Activated CD4-positive, alpha-beta T cell treated with anti-CD3 and anti-CD28 coated beads for 24 hours (primary cell): ENCODE measurements around the gene CLDN12.

ENCODE experiments used
- DNase-seq, 2 donors: peaks; one replicate each; pipeline ENCODE4 v3.0.0-alpha.2; 2020; ENCODE audit warnings: low read depth in 2 of 2

Gene CLDN12

DNA sequence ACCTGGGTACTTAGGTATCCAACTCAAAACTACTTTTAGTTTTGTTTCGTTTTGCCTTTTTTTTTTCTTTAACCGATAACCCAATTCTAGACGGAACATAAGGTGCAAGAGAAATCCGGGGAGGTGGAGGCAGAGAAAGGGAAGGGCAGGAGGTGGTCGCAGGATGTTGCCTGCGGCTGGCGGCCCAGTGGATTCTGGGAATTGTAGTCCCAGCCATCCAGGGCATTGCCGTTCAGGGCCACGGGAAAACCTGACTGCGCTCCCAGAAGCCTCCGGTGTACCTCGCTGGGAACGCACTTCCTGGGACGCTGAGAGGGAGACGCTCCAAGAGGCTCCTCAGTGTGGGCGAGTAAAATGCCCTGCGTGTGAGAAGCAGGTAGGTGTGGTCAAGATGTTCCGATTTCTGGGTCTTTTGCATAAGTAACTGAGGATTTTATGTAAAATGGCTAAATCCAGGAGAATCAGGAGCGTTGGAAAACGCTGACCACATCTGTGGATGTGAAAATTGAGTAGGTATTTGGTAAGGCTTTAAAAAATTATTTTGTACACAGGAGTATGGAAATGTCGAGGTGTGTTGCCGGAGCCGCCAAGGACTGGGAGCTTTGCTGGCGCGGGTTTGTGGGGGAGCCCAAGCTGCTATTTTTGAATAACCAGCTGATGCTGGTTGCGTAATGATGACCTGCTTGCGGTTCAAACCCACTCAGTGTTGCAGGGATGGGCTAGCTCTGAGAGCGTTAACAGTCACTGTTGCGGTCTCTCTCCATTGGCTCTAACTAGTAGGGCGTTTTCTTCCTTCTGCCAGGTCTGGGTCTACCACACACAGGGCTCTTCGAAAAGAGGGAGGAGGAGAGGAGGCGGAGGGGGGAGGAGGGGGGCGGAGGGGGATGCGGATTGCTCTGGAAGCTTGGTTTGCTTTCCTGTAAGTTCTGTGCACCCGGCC lies at the start of gene CLDN12:
Gene CLDN12 (plus strand): TSS at position 288 of the 940 bp plus-strand sequence. CDS start 9,216 bp downstream, outside the sequence.
- peak; percentile 39 for DNase-seq

DNA sequence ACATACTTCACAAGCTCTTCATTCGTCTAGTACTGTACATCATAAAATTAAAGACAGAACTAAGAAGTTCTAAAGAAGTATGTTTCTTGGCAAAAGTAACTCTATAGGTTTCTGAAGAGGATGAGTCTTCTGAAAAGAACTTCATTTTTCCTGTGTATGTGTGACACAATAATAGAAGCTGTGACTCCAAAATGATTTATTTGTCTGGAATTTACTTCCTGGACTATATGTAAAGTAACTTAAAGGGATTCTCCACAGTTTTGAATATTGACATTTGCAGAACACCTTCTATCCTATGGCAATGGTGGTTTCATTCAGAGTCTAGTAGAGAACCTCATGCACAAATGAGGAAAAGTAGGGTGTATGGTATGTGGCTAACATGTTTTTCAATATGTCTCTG lies 19.8 kb upstream of the CLDN12 start:
- DNase-seq, result no peak

DNA sequence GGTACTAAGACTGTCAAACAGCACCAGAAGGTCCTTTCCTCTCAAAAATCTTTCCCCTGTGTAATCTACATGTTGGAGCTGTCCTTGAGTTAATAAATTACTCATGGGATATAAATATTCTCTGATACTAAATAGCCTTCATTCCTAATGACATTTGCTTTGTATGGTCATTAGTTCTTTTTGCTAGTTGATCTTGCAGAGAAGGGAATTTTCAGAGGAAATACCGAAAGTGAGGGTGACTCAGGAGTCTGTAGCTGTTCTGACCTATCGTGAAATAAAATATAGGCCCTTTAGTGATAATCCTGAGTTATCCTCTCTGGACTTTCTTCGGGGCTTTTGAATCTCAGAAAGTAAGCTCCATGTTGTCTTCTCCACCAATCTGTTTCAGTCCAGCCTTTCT lies 19.4 kb upstream of the CLDN12 start:
- no peak for DNase-seq

DNA sequence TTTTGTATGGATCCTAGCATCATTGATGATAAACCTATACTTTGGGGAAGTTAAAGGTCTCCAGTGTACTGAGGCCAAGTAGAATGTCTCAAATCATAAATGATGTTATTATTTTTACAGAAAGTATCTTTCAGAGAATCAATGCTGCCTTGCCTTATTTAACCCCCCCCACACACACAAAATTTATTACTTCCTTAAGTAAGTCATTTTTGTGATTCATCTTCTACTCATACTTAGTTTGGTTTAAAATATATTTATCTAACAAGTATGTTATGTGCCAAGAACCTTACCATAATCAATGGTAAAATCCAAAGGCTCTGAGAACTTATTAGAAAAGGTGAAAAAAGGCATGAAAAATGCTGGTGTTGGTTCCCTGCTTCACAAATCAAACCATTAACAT lies 18.8 kb upstream of the CLDN12 start:
- no peak for DNase-seq

DNA sequence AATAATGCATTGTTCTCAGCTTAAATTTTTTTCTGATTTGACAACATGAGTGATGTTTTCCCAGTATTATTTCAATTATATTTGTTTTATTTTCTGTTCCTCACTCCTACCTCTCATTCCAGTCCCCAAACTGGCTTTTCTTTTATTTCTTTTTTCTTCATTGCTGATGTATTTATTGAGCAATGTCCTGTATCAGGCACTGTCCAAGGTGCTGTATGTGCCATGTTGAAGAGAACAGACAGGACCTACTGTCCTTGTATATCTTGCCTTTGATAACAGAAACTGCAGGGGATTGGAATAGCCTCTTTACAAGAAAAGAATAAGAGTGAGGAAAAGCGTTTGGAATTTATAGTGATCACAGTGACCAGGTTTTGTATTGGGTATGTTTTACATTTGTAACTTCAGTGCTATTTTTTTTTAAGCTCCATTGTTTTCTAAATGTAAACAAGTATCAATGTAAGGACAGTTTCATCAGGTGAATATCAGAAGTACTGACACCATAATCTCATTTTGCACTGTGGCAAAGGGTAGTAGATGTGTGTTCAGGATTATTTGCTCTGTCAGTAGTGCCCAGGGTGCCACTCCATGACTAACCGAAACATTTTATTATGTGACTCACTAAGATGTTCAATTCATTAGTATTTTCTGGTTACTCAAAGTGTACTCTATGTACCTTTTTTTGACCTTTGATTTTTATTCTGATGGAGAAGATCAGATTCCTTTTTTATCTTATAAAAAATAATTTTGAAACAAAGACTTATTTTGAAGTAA lies 15.6 kb upstream of the CLDN12 start:
- DNase-seq, result no peak

DNA sequence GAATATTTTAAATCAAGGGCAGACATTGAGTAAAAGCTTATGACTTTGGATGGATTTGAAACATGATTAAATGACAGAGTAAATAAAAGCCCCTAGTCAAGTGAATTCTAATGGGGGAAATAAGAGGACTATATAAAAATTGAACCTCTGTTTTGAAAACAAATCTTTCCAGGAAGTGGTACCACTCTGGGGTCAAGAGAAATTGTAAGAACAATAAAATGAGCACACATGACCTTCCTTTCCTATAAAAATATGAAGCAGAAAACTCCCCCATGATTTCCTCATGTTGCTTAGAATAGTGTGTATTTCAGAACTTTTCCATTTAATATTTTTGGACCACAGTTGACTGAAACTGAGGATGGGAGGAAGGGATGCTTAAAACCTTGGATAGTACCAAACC lies 12.3 kb upstream of the CLDN12 start:
- DNase-seq, result no peak

DNA sequence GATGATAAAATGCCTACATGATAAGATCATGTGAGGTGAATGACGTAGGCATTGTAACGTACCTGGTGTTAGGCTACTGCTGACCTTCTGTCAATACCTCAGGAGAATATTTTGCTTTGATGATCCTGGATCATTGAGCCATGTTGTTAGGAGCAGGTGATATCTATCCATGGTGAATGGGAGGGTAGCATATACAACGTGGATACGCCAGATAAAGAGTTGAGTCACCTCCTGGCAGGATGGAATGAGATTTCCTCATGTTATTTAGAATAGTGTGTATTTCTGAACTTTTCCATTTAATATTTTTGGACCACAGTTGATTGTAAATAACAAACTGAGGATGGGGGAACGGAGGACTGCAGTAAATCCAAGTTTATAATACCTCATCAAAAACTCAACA lies 11.8 kb upstream of the CLDN12 start:
- DNase-seq, result no peak

DNA sequence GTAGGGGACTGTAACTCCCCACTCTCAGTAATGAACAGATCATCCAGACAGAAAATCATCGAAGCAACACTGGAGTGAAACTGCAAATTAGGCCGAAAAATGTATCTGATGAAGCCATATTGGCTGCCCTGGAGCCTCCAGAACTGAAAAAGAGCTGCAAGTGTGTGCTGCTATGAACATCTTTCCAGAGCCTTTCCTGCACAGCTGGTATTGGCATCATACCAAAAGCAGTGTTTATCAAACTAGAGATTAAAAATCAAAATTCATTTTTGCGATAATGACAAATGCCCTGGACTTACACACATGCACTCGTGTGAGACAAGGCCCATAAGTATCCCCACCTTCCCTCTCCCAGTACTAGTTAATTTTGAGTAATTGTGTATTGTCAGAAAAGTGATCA lies 6.8 kb upstream of the CLDN12 start:
- no peak for DNase-seq

DNA sequence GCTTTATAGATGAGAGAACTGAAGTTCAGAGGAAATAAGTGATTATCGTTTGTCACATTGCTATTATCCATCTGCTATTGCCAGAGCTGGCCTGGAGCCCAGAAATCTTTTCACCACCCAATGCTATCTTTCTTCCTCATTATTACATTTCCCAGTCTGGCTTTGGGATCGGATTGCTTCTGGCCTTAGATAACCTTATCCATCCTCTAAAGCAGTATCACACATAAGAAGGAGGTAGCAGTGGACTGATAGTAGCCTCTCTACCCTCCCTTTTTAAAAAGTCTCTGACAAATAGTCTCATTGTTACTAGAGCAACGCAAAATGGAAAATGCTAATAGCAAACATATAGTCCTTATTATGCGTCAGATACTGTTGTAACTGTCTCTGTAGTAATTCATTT lies 1.3 kb upstream of the CLDN12 start:
- no peak for DNase-seq

DNA sequence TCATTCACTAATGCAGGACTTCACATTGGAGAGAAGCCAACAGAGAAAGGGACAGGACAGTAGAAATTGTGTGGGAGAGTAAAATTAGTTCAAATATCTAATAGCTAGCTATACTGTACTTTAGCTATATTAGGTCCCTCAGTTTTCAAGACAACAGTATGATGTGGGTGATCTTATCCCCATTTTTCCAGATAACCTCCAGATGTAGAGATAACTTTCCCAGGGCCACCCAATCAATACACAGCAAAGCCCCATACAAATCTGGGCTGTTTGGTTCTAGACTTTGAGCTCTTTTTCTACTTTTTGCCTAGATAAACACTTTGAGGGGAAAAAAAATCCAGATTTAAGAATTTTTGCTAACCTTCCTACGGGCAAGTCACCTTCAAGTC lies 482 bp upstream of the CLDN12 start:
- no peak for DNase-seq

DNA sequence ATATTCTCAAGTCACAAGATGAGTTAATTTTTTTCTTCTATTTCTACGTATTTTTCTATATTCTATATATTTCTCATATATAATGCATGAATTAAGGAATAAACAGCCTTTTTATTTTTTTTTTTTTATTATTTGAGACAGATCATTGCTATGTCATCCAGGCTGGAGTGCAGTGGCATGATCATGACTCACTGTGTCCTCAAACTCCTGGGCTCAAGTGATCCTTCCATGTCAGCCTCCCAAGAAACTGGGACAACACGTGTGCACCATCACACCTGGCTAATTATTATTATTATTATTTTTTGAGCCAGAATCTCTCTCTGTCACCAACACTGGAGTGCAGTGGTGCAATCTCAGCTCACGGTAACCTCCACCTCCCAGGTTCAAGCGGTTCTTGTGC lies 1.5 kb downstream of the CLDN12 start:
- no peak for DNase-seq

DNA sequence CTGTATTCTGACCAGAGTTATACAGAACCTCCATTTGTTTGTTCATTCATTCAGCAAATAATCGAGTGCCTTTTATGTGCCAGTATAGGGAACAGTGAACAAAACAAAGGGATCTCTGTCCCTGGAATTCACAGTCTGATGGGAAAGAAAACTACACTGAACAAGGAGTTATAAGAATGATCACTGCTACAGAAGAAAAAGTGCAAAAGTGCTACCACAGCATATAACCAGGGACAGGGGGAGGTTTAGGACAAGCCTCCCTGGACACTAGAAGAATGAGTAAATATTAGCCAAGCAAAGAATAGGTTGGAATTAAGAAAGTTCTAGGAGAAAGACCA lies 4.2 kb downstream of the CLDN12 start:
- DNase-seq, result no peak

DNA sequence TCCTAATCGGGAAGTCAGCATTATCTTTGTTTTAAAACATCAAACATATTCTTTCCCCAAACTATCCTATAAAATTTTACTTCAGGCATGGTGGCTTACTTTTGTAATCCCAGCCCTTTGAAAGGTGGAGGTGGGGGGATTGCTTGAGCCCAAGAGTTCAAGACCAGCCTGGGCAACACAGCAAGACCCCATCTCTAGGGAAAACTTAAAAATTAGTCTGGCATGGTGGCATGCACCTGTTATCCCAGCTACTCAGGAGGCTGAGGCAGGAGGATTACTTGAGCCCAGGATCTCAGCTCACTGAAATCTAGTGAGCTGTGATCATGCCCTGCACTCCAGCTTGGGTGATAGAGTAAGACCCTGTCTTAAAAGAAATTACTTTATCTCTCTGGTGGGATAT lies 4.9 kb downstream of the CLDN12 start:
- no peak for DNase-seq

DNA sequence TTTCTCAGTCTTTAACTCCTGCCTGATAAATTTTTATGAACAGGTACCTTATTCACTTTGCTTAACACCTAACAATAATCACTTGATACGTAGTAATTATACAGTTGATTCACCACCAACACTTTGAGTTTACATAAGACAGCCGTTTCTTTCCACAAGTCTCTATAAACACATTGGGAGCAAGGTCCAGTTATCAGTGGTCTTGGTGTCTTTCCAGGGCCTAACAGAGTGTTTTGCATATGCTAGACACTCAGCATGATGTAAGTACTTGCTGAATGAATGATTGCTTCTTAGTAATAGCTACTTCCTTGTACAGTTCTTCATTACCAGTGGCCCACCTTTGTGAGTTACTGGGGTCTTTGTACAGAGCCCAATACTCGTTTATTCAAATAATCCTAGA lies 6.4 kb downstream of the CLDN12 start:
- no peak for DNase-seq

DNA sequence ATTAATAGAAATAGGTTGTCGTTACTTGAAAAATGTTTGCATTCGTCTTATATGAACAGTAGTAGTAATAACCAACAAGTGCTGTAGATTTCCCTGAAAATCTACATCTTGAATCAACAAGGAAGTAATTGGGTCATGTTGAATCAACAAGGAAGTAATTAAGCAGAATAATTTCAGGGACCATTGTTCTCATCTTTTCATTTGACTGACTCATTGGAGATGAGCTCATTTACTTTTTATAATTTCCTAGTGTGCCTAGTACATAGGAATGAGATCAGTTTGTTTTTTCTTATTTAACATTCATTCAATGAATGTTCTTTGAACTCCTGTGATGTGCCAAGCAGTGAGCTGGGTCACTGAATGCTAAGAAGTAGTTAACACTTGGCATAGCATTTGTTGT lies 8.2 kb downstream of the CLDN12 start:
- no peak for DNase-seq

DNA sequence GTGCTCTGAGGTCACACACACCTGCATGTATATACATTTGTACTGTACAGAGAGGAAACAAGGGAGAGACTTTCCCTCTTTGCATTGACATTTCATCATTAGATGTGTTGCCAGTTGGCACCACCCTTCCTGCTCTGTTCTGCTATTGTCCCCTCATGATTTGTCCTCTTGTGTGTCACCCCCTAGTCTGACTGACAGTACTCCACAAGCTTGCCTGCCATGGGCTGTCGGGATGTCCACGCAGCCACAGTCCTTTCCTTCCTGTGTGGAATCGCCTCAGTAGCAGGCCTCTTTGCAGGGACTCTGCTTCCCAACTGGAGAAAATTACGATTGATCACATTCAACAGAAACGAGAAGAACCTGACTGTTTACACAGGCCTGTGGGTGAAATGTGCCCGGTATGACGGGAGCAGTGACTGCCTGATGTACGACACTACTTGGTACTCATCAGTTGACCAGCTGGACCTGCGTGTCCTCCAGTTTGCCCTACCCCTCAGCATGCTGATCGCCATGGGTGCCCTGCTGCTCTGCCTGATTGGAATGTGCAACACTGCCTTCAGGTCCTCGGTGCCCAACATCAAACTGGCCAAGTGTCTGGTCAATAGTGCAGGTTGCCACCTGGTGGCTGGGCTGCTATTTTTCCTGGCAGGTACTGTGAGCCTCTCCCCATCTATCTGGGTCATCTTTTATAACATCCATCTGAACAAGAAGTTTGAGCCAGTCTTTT lies 9.4 kb downstream of the CLDN12 start:
- DNase-seq, result peak in 1 of 2 donors; percentile 5

DNA sequence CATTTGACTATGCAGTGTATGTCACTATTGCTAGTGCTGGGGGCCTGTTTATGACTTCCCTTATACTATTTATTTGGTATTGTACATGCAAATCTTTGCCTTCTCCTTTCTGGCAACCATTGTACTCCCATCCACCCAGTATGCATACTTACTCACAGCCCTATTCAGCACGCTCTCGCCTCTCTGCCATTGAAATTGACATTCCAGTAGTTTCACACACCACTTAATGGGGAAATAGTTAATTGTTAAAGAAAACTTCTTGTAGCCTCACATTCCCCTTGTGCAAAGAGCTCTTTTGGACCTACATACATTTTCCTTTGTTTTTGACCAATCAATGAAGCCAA lies 9.9 kb downstream of the CLDN12 start:
- no peak for DNase-seq

DNA sequence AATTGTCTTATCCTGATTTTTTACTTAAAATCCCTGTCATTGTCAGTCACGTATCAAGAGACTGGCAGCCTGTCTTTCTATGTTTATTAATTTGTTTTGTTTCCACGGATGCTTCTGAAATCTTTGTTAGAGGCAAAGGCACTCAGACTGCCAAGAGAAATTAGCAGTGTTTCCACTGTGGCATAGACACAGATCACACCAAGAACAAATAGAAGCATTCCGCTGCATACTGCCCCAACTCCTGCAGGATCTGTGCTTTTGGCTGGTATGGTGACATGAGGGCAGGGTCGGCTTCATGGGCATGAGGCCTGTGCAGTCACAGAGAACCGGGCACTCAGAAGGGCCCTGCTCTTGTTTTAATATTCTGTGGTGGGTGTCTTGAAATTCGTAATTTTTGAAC lies 18.4 kb downstream of the CLDN12 start:
- DNase-seq, result no peak

DNA sequence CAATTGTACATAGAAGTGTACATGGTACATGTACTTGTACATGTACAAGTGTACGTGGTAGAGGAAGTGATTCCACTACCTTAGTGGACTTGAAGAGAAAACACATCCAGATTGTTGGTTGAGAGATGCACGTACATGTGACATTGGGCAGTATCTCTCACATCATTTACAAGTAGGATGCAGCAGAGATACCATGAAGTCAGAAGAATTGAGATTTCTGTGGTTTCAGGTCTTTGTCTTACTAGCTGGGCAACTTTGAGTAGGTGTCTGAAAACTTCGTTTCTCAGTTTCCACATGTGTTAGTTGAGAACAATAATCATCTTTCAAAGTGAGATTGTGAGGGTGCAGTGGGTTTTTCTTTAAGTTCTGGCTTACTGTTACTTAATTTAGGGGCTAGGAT lies 21.5 kb downstream of the CLDN12 start:
- DNase-seq, result no peak

DNA sequence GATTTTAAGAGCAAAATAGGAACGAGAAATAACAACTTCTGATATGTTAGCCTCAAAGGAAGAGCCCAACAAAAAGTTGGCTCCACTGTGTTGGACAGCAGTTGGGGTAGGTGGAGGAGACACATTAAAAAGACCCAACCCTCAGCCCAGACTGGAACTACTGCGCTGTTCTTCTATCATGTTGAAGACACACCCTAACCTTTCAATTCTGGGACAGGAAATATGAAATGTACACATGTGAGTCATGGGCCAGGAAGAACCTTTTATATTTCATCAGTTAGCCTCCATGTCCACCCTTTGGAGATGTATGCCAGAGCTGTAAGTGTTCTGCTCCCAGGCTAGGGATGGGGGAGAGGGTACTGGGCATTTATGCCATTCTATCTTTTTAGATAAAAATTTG lies 22.1 kb downstream of the CLDN12 start:
- no peak for DNase-seq

DNA sequence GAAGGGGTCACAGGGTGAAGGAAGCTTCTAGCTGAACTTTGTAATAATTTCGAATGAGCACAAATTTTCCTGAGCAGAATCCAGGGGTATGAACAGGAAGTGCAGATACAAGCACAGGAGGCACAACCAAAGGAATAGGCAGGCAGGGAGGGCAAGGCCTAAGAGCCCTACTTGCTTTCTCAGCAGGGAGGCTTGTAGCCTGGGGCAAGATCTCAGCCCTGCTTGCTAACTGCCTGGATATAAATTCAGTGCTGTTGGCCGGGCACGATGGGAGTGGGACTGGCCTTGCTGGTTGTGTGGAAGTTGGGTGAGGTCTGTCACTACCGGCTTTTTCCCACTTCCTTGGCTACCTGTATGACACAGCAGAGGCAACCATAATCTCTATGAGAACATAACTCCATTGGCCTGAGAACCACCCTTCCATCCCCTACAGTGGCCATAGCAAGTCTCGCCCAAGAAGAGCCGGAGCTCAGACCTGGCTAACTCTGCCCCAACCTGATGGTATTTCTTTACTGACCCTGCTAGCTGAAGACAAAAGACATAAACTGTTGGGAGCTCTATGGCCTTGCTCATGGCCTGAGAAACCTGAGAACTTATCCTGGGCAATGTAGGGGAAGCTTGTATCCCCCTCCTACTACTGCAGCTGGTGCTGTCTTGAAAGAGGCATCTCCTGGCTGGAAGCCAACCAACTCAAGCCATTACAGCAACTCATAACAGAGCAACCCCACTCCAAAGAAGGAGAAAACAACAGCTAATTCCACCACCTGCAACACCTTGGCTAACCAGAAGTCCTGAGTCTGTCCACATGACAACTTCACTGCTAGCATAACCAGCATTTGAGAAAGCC lies 27.6 kb downstream of the CLDN12 start:
- DNase-seq, result no peak

DNA sequence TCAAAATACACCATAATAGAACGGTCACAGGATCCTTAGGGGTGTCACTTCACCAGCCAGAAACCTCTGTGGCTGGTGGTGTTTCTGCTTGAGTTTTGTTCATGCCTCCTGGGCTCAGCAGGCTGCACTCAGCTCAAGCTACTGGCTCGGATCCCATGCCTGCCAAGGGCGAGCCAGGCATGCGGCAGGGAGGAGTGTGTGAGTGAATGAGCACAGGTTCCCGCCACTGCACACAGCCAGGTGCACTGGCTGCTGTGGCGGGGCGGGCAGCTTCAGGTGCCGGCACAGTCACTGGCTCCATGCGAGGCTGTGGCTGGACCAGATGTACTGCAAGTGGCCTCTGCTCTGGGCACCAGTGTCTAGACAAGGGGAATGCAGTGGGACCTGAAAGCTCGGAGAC lies 29.5 kb downstream of the CLDN12 start:
- DNase-seq, result no peak
